HCT116 (cell line): ENCODE measurements around the gene RIMS1.

ENCODE experiments used
- ATF3 ChIP-seq: IDR thresholded peaks from 2 replicates; pipeline ENCODE4 v1.6.1; 2012
- CTCF ChIP-seq, 3 experiments: fragments of 200-600 bp in 1 of 3; sonication (generic) in 1 of 3; IDR thresholded peaks in 2 of 3; conservative IDR thresholded peaks in 1 of 3; 2 replicates each; pipeline ENCODE4 v1.5.1; 2012 to 2017; ENCODE audit warnings: low read depth in 2 of 3, low read length in 2 of 3, antibody characterized with exemption in 1 of 3, borderline replicate concordance in 1 of 3, control low read depth in 1 of 3, mild to moderate bottlenecking in 1 of 3, mixed read lengths in 1 of 3, mixed run types in 1 of 3, moderate library complexity in 1 of 3; ENCODE audit not compliant: insufficient read depth in 1 of 3
- EZH2 ChIP-seq: fragments of 200-600 bp; sonication (generic); IDR thresholded peaks from 2 replicates; pipeline ENCODE4 v1.6.1; 2017; ENCODE audit warnings: antibody characterized with exemption, mixed run types
- EZH2phosphoT487 ChIP-seq: fragments of 200-600 bp; IDR thresholded peaks from 2 replicates; pipeline ENCODE4 v1.6.1; 2018; ENCODE audit warnings: antibody characterized with exemption, borderline replicate concordance
- JUND ChIP-seq: IDR thresholded peaks from 2 replicates; pipeline ENCODE4 v1.6.1; 2012
- MAX ChIP-seq: IDR thresholded peaks from 2 replicates; pipeline ENCODE4 v1.6.1; 2012
- POLR2A ChIP-seq: IDR thresholded peaks from 2 replicates; pipeline ENCODE4 v1.7.0; 2011; ENCODE audit warnings: borderline replicate concordance; ENCODE audit not compliant: insufficient read depth, insufficient read length; ENCODE audit errors: extremely low read depth
- POLR2AphosphoS5 ChIP-seq: IDR thresholded peaks from 2 replicates; pipeline ENCODE4 v1.6.1; 2011; ENCODE audit warnings: mild to moderate bottlenecking, low read depth, low read length, moderate library complexity
- ZBTB33 ChIP-seq: IDR thresholded peaks from 2 replicates; pipeline ENCODE4 v1.6.1; 2011; ENCODE audit warnings: mild to moderate bottlenecking, low read length, moderate library complexity; ENCODE audit not compliant: insufficient replicate concordance; ENCODE audit errors: extremely low read depth

GRCh38 chr6:72149715-72150114 is 263.4 kb downstream of the RIMS1 start:
- TF ChIP-seq MAX (no peak), ATF3 (no peak), POLR2A (no peak), EZH2 (no peak), CTCF (IDR thresholded peaks at IDR 0.05 in 2 of 3, conservative IDR thresholded peaks at IDR 0.05 in 1 of 3; ENCODE audit: borderline replicate concordance in 1 of 3, insufficient read depth in 1 of 3, low read depth in 2 of 3, low read length in 2 of 3) (no peak), POLR2AphosphoS5 (no peak), EZH2phosphoT487 (no peak), ZBTB33 (no peak), JUND (no peak)
